HG03175 (cell line): ENCODE data around the gene INF2.

ENCODE experiments used
- ATAC-seq: cut with Tn5 transposase; IDR thresholded peaks from one replicate; pipeline ENCODE4 v1.9.1; 2021; ENCODE audit warnings: mild to moderate bottlenecking, moderate library complexity; ENCODE audit not compliant: unreplicated experiment

The INF2 gene

GRCh38 chr14:104732931-104733681 lies 43.7 kb downstream of the INF2 start:
- no peak for ATAC-seq

GRCh38 chr14:104734051-104734587 lies 44.7 kb downstream of the INF2 start:
- no peak for ATAC-seq

GRCh38 chr14:104734601-104734990 lies 45.2 kb downstream of the INF2 start:
- no peak for ATAC-seq

- no peak for ATAC-seq
Observed at GRCh38 chr14:104734991-104735779, 45.8 kb downstream of the INF2 start.

- no peak for ATAC-seq
Observed at GRCh38 chr14:104735830-104736642, 46.6 kb downstream of the INF2 start.

- no peak for ATAC-seq
Observed at GRCh38 chr14:104738375-104739019, 49.1 kb downstream of the INF2 start.

- no peak for ATAC-seq
Observed at GRCh38 chr14:104739026-104739425, 49.6 kb downstream of the INF2 start.

GRCh38 chr14:104739546-104740516 lies 50.4 kb downstream of the INF2 start:
- no peak for ATAC-seq

GRCh38 chr14:104741108-104741802 lies 51.8 kb downstream of the INF2 start:
- no peak for ATAC-seq

- ATAC-seq = no peak
Observed at GRCh38 chr14:104741803-104742251, 52.4 kb downstream of the INF2 start.

GRCh38 chr14:104742586-104743455 lies 53.4 kb downstream of the INF2 start:
- no peak for ATAC-seq

- ATAC-seq = no peak
Observed at GRCh38 chr14:104743461-104744380, 54.3 kb downstream of the INF2 start.

- ATAC-seq = no peak
Observed at GRCh38 chr14:104744484-104744883, 55.1 kb downstream of the INF2 start.

GRCh38 chr14:104745431-104745830 lies 56.0 kb downstream of the INF2 start:
- no peak for ATAC-seq

GRCh38 chr14:104746071-104746545 lies 56.7 kb downstream of the INF2 start:
- ATAC-seq = no peak

- ATAC-seq = no peak
Observed at GRCh38 chr14:104746934-104747481, 57.6 kb downstream of the INF2 start.
